Uterus (tissue), 2 donors: ENCODE measurements around the gene CDK3.

Experiments
- POLR2A ChIP-seq, 2 donors: fragments of 450-650 bp; IDR thresholded peaks; one replicate each; pipeline ENCODE4 v1.6.1; 2016; ENCODE audit warnings: antibody characterized with exemption in 2 of 2, mild to moderate bottlenecking in 1 of 2, moderate library complexity in 1 of 2
- TF ChIP-seq, protein P1 (sequence below), 4 experiments: fragments of 200-600 bp in 2 of 4; fragments of 450-650 bp in 2 of 4; sonication (generic) in 2 of 4; IDR thresholded peaks; one replicate each; pipeline ENCODE4 v1.5.1; 2016 to 2019; ENCODE audit warnings: antibody characterized with exemption in 4 of 4, mild to moderate bottlenecking in 2 of 4, moderate library complexity in 1 of 4

DNA sequence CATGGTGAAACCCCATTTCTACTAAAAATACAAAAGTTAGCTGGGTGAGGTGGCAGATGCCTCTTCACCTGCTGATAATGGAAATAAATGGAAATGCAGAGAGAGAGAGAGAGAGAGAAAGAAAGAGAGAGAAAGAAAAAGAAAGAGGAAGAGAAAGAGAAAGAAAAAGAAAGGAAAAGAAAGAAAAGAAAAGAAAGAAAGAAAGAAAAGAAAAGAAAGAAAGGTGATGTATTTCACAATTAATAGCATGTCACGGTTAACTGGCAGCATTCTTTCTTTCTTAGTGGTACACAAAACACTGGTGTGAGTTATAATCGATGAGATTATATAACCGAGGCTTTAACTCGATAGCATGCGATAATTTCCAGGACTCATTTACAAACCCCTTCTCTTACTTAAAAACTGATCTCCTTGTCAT is 24.9 kb upstream of the CDK3 start:
- TF ChIP-seq, protein P1, sequence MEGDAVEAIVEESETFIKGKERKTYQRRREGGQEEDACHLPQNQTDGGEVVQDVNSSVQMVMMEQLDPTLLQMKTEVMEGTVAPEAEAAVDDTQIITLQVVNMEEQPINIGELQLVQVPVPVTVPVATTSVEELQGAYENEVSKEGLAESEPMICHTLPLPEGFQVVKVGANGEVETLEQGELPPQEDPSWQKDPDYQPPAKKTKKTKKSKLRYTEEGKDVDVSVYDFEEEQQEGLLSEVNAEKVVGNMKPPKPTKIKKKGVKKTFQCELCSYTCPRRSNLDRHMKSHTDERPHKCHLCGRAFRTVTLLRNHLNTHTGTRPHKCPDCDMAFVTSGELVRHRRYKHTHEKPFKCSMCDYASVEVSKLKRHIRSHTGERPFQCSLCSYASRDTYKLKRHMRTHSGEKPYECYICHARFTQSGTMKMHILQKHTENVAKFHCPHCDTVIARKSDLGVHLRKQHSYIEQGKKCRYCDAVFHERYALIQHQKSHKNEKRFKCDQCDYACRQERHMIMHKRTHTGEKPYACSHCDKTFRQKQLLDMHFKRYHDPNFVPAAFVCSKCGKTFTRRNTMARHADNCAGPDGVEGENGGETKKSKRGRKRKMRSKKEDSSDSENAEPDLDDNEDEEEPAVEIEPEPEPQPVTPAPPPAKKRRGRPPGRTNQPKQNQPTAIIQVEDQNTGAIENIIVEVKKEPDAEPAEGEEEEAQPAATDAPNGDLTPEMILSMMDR (IDR thresholded peaks at IDR 0.05): no peak
- no peak for TF ChIP-seq POLR2A (IDR thresholded peaks at IDR 0.05)
